ENCODE data around the gene ITPR1.

- TF ChIP-seq CTCF (conservative IDR thresholded peaks at IDR 0.05; ENCODE audit: low read length) (no peak), EZH2phosphoT487 (IDR thresholded peaks at IDR 0.05; ENCODE audit: borderline replicate concordance, low read depth, low read length) (no peak)
These were observed 342.5 kb downstream of the ITPR1 start for GRCh38 chr3:4835616-4836043.
